Activated naive CD8-positive, alpha-beta T cell treated with anti-CD3 and anti-CD28 coated beads for 36 hours (primary cell): ENCODE results near the gene COL18A1. TPM values are rescaled to one million over a fixed set of nuclear protein-coding genes. Genes with fewer than 3 reads are reported as not detected.

Experiments used
- DNase-seq: peaks from one replicate; pipeline ENCODE4 v3.0.0; 2021
- H3K27ac Mint-ChIP-seq: one replicate; pipeline ENCODE4 v1.8.0; 2022; ENCODE audit warnings: mild to moderate bottlenecking, moderate library complexity, mixed read lengths
- H3K27me3 Mint-ChIP-seq: one replicate; pipeline ENCODE4 v1.8.0; 2022; ENCODE audit warnings: mild to moderate bottlenecking, mixed read lengths
- H3K36me3 Mint-ChIP-seq: one replicate; pipeline ENCODE4 v1.8.0; 2021; ENCODE audit warnings: mild to moderate bottlenecking, mixed read lengths
- H3K4me1 Mint-ChIP-seq: one replicate; pipeline ENCODE4 v1.8.0; 2021; ENCODE audit warnings: mixed read lengths
- H3K4me3 Mint-ChIP-seq: one replicate; pipeline ENCODE4 v1.8.0; 2022; ENCODE audit warnings: mild to moderate bottlenecking, moderate library complexity, mixed read lengths
- H3K9me3 Mint-ChIP-seq: one replicate; pipeline ENCODE4 v1.8.0; 2022; ENCODE audit warnings: mixed read lengths
- total RNA-seq, 2 experiments: library from RNA; stranded (reverse); gene quantifications; one replicate each; pipeline ENCODE4 v1.2.3, GENCODE V29; 2021

The COL18A1 gene
- total RNA-seq, 2 experiments from 2014 or later = 3.5 to 4.0 TPM

DNA sequence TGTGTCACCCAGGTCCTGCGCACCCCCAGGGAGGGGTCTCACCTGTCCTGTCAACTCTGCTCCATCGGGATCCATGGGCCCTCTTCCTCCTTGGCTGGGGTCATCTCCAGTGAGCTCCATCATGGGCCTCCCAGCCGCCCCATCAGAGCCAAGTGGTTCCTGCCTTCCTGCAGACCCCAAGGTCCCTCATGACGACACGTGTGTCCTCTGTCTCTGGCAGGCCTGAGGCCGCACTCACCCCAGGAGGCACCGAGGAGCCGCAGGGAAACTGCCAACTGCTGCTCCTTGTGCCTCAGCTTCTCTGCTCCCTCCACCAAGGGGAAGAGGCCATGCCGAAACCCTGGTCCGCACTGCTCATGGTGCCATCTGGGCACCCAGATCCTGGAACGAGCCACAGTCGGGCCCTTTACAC lies 46.8 kb downstream of the COL18A1 start:
- H3K36me3 Mint-ChIP-seq = no peaks in the 10 kb centered on the region
- DNase-seq = no peak
- H3K4me3 Mint-ChIP-seq = no peak overlapping the region
- H3K9me3 Mint-ChIP-seq = no peaks in the 10 kb centered on the region
- no peaks in the 10 kb centered on the region for H3K4me1 Mint-ChIP-seq
- peaks cover 4% of the 10 kb centered on the region for H3K27me3 Mint-ChIP-seq
- no peak overlapping the region for H3K27ac Mint-ChIP-seq

GRCh38 chr21:45452696-45453307 lies 47.8 kb downstream of the COL18A1 start:
- H3K4me3 Mint-ChIP-seq = no peak overlapping the region
- H3K36me3 Mint-ChIP-seq = no peaks in the 10 kb centered on the region
- no peaks in the 10 kb centered on the region for H3K4me1 Mint-ChIP-seq
- H3K9me3 Mint-ChIP-seq = no peaks in the 10 kb centered on the region
- H3K27me3 Mint-ChIP-seq = peaks cover 4% of the 10 kb centered on the region
- no peak for DNase-seq
- H3K27ac Mint-ChIP-seq = no peak overlapping the region

DNA sequence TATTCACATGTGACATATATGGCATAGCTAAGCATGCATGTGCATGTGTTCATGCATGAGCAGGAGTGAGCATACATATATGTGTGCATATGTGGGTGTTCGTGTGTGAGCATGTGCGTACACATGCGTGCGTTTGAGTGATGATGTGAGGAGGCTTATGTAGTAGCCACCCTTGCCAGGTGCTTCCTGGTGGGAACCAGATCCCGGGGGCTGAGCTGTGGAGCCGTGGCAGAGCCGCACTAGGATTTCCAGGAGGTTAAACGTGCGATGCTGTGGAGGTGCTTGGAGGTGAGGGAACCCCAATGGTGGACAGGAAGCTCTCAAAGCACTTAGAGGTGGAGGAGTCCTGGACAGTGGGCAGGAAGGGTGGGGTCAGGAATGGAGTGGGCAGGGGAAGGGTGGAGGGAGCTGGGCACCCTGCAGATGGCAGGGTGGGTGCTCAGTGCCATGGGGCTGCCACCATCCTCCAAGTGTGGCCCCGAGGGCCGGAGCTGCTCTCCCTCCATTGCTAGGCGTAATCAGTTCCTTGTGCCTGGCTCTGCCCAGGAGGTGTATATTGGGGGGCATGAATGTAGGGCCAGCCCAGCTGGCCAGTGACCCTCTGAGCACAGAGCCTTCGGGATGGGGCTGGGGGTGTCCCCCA lies 48.5 kb downstream of the COL18A1 start:
- no peak overlapping the region for H3K4me3 Mint-ChIP-seq
- H3K27me3 Mint-ChIP-seq = no peaks in the 10 kb centered on the region
- H3K36me3 Mint-ChIP-seq = no peaks in the 10 kb centered on the region
- H3K27ac Mint-ChIP-seq = no peak overlapping the region
- H3K9me3 Mint-ChIP-seq = no peaks in the 10 kb centered on the region
- DNase-seq = no peak
- no peaks in the 10 kb centered on the region for H3K4me1 Mint-ChIP-seq

- no peak for DNase-seq
- no peaks in the 10 kb centered on the region for H3K4me1 Mint-ChIP-seq
- H3K9me3 Mint-ChIP-seq = no peaks in the 10 kb centered on the region
- H3K27ac Mint-ChIP-seq = no peak overlapping the region
- no peaks in the 10 kb centered on the region for H3K27me3 Mint-ChIP-seq
- no peak overlapping the region for H3K4me3 Mint-ChIP-seq
- no peaks in the 10 kb centered on the region for H3K36me3 Mint-ChIP-seq
Observed at GRCh38 chr21:45454060-45454925, 49.3 kb downstream of the COL18A1 start.

- no peaks in the 10 kb centered on the region for H3K36me3 Mint-ChIP-seq
- no peaks in the 10 kb centered on the region for H3K27me3 Mint-ChIP-seq
- H3K4me1 Mint-ChIP-seq = no peaks in the 10 kb centered on the region
- H3K27ac Mint-ChIP-seq = no peak overlapping the region
- H3K9me3 Mint-ChIP-seq = no peaks in the 10 kb centered on the region
- no peak for DNase-seq
- H3K4me3 Mint-ChIP-seq = no peak overlapping the region
Observed at GRCh38 chr21:45454926-45455673, 50.1 kb downstream of the COL18A1 start.

GRCh38 chr21:45455674-45456583 lies 51.0 kb downstream of the COL18A1 start:
- no peaks in the 10 kb centered on the region for H3K9me3 Mint-ChIP-seq
- H3K36me3 Mint-ChIP-seq = no peaks in the 10 kb centered on the region
- no peak for DNase-seq
- H3K27me3 Mint-ChIP-seq = no peaks in the 10 kb centered on the region
- H3K4me3 Mint-ChIP-seq = no peak overlapping the region
- no peaks in the 10 kb centered on the region for H3K4me1 Mint-ChIP-seq
- H3K27ac Mint-ChIP-seq = no peak overlapping the region

DNA sequence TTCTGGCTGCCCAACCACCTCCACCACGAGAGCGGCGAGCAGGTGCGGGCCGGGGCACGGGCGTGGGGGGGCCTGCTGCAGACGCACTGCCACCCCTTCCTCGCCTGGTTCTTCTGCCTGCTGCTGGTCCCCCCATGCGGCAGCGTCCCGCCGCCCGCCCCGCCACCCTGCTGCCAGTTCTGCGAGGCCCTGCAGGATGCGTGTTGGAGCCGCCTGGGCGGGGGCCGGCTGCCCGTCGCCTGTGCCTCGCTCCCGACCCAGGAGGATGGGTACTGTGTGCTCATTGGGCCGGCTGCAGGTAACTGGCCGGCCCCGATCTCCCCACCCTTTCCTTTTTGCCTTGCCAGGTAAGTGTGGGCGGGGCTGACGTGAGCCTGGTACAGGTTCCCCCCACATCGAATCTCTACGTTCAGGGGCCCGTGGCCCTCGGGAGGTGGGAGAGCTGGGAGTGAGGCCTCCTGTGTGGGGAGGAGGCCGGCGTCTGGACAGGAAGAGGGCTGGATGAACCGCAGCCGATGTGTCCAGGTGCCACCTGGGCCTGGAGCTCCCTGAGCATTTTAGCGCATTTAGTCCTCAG lies 51.7 kb downstream of the COL18A1 start:
- no peak for DNase-seq
- Mint-ChIP-seq H3K36me3 (no peaks in the 10 kb centered on the region), H3K27me3 (no peaks in the 10 kb centered on the region), H3K4me1 (no peaks in the 10 kb centered on the region), H3K4me3 (no peak overlapping the region), H3K27ac (no peak overlapping the region), H3K9me3 (no peaks in the 10 kb centered on the region)

DNA sequence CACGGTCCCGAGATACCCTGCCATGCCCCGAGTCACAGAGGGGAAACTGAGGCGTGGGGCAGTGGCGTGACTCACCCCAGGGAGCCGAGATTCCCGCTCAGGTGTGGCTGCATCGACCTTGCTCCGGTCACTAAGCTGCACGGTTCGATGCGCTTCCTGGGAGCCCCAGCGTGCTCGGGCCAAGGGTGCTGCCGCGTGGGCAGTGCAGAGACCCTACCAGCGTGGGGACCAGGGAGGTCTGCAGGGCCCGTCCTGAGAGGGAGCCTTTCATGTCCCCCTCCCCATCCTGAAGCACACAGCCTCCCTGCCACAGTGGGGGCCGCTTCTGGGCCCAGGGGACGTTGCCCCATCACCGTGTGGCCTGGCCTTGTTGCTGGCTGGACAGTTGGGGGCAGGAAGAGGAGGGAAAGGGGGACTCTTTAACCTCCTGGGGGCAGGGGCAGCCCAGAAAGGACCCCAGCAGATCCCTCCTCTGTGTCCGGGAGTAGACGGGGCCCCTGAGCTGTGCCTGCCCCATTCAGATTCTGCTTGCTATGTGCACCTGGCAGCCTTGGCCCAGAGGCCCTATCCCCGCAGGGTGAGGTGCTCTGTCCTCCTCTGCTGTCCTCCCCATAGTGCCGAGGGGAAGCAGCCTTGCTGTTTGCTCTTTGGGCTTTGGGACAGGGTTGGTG lies 52.3 kb downstream of the COL18A1 start:
- Mint-ChIP-seq H3K4me1 (no peaks in the 10 kb centered on the region), H3K36me3 (peaks cover 1% of the 10 kb centered on the region), H3K27ac (no peak overlapping the region), H3K27me3 (no peaks in the 10 kb centered on the region), H3K9me3 (peaks cover 3% of the 10 kb centered on the region), H3K4me3 (no peak overlapping the region)
- DNase-seq = no peak

- H3K27ac Mint-ChIP-seq = no peak overlapping the region
- H3K9me3 Mint-ChIP-seq = peaks cover 8% of the 10 kb centered on the region
- no peak for DNase-seq
- H3K36me3 Mint-ChIP-seq = peaks cover 2% of the 10 kb centered on the region
- H3K27me3 Mint-ChIP-seq = no peaks in the 10 kb centered on the region
- no peak overlapping the region for H3K4me3 Mint-ChIP-seq
- H3K4me1 Mint-ChIP-seq = no peaks in the 10 kb centered on the region
Observed at GRCh38 chr21:45457832-45458172, 52.8 kb downstream of the COL18A1 start.

DNA sequence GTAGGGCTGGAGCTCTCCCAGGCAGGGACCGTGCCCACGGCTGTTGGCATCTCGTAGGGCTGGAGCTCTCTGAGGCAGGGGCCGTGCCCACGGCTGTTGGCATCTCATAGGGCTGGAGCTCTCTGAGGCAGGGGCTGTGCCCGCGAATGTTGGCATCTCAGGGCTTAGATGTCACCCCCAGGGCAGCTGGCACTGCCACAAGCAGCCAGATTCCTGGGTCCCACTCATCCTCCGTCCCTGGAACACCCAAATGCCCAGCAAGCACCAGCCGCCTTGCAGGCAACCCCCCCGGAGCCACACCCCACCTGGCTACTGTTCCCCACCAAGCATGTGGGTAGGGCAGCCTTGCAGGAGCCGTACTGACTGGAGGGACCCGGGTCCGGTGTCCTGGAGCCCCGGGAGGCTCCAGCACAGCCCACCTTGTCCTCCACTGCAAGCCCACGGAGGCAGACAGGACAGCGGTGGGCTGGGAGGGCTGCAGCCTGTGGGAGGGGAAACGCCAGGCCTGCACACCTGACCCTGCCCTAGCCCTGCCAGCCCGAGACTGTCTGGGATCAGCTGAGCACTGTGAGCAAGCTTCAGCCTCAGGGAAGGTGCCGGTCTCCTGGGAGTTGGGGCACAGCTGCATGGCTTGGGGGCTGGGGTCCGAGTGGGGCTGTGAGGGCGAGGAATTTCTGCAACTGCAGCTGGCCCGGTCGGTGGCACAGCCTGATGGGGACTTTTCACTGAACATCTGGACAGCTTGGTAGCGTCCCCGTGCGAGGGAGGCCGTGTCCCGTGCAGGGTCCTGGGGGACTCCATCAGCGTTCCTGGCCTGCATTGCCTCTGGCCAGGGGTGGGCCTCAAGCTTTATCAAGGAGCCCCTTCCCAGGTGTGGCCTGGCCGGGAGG lies 53.6 kb downstream of the COL18A1 start:
- Mint-ChIP-seq H3K36me3 (peaks cover 2% of the 10 kb centered on the region), H3K4me3 (no peak overlapping the region), H3K9me3 (peaks cover 11% of the 10 kb centered on the region), H3K27ac (no peak overlapping the region), H3K4me1 (no peaks in the 10 kb centered on the region), H3K27me3 (peaks cover 3% of the 10 kb centered on the region)
- no peak for DNase-seq

- Mint-ChIP-seq H3K27ac (no peak overlapping the region), H3K36me3 (peaks cover 2% of the 10 kb centered on the region), H3K4me3 (no peak overlapping the region), H3K27me3 (peaks cover 5% of the 10 kb centered on the region), H3K4me1 (no peaks in the 10 kb centered on the region), H3K9me3 (peaks cover 13% of the 10 kb centered on the region)
- DNase-seq = no peak
Observed at GRCh38 chr21:45459171-45460010, 54.4 kb downstream of the COL18A1 start.

GRCh38 chr21:45460011-45460565 lies 55.1 kb downstream of the COL18A1 start:
- Mint-ChIP-seq H3K36me3 (peaks cover 2% of the 10 kb centered on the region), H3K4me3 (no peak overlapping the region), H3K27me3 (peaks cover 5% of the 10 kb centered on the region), H3K4me1 (no peaks in the 10 kb centered on the region), H3K27ac (no peak overlapping the region), H3K9me3 (peaks cover 13% of the 10 kb centered on the region)
- no peak for DNase-seq
